ENCODE measurements around the gene GABRP. TPM values are rescaled to one million over a fixed set of nuclear protein-coding genes. Genes with fewer than 3 reads are reported as not detected.
A peak's percentile ranks its signal among the peaks of the same experiment; 100 is the strongest.
"Not testable (repeated sequence)": the region's sequence is repeated elsewhere in the genome, so short reads cannot be mapped to it uniquely, and the experiment has no call there.

GABRP gene
- total RNA-seq, 1 donor from 2014 or later: 0.45 TPM

DNA sequence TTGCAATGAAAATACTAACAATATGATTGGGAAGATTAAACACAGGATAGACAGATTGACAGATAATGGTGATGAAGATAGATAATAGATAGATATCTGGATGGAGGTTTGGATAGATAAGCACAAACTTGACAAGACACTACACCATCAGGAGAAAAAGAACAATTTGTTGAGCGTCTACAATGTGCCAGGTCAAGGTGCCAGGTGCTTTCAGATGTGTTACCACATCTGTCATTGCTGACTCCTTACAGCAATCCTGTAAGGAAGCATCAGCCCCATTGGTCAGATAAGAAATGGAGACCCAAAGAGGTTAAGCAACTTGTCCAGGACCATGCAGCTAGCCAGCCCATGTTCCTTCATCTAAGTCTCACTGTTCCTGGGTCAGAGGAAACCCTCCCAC is 1.6 kb upstream of the GABRP start:
- DNase-seq (ENCODE audit: low spot score) (no peak), ATAC-seq (no peak)
- intact Hi-C loops (cut with DNase I): no loop called here

DNA sequence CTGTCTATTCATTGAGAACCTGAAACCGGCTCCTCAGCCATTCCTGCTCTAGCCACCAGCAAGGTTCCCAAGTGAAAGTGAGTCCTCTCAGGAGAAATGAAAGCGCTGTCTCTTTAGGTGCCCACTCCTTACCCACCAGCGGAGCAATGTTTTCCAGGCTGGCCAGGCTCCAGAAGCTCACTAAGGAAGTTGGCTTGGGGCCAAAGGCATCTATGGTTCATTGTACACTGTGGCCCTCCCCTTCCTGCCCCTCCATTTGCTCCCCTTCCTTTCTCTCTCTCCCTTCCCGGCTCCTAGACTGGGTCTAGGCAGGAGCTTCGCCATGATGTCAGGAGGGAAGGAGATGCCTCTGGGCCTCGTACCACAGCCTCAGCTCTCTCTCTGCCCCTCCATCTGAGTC is 1.1 kb upstream of the GABRP start:
- intact Hi-C loops (cut with DNase I): no loop called here
- DNase-seq (ENCODE audit: low spot score) (no peak), ATAC-seq (no peak)

DNA sequence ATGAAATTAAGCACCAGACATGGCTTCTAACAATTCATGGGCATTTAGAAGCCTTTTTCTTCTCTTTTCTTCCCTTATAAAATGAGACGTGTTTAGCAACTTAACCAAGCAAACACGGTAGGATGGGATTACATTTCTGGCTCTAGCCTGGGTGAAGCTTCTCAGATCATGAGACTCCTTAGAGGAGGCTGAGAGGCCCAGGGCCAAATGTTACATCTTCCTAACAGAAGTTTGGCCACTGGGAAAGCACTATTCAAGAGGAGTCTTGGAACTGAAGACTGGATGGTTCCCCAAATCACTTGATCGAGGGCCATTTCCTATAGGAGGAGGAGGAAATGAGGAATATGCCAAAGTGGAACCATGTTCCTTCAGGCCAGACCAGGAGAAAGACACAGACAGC is 1.9 kb downstream of the GABRP start:
- ATAC-seq (no peak), DNase-seq (ENCODE audit: low spot score) (no peak)
- intact Hi-C loops (cut with DNase I): no loop called here

DNA sequence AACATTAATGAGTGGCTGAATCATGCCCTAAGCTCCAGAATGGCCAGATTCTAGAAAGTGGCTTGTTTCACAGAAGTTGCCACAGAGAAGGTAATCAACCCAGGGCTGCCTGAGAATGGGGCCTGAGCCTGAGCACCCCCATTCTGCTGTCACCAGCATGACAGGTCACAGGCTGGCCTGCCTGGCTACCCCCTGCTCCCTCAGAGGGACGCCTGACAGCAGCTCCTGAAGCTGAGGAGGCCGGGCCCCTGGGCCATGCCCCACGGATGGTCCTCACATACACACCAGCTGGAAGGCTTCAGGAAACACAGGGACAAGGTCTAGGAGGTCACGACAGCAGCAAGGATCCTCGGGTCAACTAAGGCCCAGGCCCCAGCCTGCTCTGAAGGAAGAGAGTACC is 3.7 kb downstream of the GABRP start:
- DNase-seq (ENCODE audit: low spot score) (no peak), ATAC-seq (no peak)
- intact Hi-C loops (cut with DNase I): no loop called here

DNA sequence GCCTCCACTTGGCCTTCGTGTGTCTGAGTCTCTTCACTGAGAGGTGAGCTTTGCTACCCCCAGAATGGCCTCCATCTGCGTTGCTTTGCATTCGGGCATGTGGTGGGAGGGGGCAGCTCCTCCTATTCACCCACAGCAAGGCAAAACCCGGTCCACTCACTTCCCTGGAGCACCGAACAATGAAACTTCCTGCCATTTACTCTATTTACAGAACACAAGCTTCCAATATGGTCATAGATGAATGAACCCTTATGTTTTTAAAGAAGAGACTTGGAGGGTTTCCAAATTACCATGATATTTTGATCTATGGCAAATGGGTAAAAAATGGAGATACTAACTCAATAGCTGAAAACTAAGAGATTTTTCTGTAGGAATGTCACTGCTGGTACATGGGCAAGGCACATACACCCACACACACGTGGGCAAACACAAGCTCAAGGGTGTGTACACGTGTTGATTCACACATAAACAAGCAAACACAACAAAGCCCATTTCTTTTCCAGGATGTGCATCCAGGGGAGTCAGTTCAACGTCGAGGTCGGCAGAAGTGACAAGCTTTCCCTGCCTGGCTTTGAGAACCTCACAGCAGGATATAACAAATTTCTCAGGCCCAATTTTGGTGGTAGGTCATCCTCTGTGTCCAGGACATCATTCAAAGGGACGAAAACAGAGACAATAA is 5.2 kb downstream of the GABRP start:
- intact Hi-C loops (cut with DNase I): no loop called here
- no peak for DNase-seq (ENCODE audit: low spot score)
- no peak for ATAC-seq

DNA sequence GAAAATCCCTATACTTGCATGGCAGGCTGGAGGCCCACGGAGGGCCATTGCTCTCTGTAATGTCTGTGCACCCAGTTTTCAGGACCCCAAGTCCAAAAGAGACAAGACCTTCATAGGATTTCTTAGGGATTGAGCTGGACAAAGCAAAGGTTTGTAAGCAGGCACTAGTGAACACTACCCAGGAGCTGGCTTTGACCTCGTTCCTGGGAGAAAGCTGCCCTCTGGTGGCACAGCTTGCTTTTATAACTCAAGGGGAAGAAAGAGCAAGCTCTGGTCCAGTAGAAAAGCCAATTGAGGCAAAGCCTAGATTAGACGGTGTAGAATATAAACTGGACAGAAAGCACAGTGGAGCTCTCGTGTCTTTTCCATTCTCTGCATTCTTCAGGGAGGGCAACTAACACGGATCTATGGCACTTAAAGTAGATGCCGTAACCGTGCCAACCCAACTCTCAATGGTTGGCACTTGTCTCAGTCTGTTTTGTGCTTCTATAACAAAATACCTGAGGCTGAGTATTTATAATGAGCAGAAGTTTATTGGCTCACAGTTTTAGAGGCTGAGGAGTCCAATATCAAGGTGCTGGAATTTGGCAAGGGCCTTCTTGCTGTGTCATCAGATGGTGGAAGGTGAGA is 7.9 kb downstream of the GABRP start:
- DNase-seq (ENCODE audit: low spot score) (peak; percentile 82), ATAC-seq (peak; percentile 82)
- intact Hi-C loops (cut with DNase I): loop anchor here (5.0 kb wide), 1 partner anchor 44 kb away; no protein-coding TSS in a partner anchor

DNA sequence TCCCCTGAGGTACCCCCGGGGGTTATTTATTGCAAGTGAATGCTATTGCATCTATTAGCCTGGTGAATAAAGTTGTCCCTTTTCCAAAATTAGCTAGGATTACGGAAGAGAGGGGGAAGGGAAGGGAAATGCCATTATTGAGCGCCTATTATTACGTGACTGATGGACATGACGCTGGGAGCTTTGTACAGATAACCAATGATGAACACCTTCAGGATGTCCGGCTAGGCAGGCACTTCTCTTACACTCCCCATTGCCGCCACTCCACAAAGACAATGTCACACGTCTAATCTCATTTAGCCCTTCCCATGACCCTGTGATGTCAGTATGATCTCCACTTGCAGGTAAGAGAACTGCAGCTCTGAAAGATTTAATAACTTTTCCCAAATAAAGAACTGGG is 9.4 kb downstream of the GABRP start:
- intact Hi-C loops (cut with DNase I): loop anchor here (5.0 kb wide), 1 partner anchor 46 kb away; no protein-coding TSS in a partner anchor
- DNase-seq (ENCODE audit: low spot score) (no peak), ATAC-seq (no peak)

DNA sequence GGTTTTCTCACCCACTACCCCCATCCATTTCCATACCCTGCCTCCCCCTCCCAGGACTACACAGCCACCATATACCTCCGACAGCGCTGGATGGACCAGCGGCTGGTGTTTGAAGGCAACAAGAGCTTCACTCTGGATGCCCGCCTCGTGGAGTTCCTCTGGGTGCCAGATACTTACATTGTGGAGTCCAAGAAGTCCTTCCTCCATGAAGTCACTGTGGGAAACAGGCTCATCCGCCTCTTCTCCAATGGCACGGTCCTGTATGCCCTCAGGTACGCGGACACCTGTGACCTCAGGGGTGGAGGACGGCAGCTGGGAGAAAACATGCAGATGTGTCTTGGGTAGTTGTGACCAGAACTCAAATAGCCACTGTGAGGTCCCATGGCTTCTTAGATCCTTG is 11.6 kb downstream of the GABRP start:
- DNase-seq (ENCODE audit: low spot score): no peak
- ATAC-seq: no peak
- intact Hi-C loops (cut with DNase I): no loop called here

DNA sequence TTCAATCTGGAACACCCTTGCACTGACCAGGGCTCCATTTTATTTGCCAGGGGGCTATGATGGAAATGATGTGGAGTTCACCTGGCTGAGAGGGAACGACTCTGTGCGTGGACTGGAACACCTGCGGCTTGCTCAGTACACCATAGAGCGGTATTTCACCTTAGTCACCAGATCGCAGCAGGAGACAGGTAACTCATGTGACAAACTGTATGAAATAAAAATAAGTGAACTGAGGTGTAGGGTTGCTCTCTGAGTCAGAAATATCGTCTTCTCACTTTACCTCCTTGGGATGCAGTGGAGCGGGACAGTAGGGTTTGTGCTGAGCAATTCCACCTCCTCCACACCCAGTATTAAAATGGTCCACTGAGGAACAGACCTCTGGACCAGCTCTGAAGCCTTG is 22.1 kb downstream of the GABRP start:
- intact Hi-C loops (cut with DNase I): no loop called here
- DNase-seq (ENCODE audit: low spot score): no peak
- no peak for ATAC-seq

DNA sequence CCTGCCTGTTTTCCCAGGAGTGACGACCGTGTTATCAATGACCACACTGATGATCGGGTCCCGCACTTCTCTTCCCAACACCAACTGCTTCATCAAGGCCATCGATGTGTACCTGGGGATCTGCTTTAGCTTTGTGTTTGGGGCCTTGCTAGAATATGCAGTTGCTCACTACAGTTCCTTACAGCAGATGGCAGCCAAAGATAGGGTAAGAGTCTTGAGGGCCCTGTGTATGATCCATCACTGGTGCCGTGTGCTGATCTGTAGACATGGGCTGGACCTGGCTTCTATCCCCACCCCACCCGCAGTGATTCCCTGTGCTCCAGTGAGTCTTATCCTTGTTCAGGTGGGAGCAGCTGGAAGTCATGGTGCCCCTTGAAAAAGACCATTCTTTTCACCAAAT is 26.0 kb downstream of the GABRP start:
- intact Hi-C loops (cut with DNase I): no loop called here
- ATAC-seq (no peak), DNase-seq (ENCODE audit: low spot score) (no peak)

DNA sequence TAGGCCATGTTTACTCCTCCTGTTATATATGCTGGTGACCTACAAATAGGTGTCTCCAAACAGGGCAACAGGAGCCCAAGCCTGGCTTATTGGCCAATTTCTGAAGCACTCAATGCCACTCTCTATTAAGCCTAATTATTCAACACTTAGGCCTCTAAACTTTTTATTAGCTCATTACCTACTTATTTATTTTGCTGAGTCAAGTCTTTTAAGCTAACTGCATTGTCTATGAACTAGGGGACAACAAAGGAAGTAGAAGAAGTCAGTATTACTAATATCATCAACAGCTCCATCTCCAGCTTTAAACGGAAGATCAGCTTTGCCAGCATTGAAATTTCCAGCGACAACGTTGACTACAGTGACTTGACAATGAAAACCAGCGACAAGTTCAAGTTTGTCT is 28.2 kb downstream of the GABRP start:
- no peak for DNase-seq (ENCODE audit: low spot score)
- intact Hi-C loops (cut with DNase I): no loop called here
- ATAC-seq: no peak

DNA sequence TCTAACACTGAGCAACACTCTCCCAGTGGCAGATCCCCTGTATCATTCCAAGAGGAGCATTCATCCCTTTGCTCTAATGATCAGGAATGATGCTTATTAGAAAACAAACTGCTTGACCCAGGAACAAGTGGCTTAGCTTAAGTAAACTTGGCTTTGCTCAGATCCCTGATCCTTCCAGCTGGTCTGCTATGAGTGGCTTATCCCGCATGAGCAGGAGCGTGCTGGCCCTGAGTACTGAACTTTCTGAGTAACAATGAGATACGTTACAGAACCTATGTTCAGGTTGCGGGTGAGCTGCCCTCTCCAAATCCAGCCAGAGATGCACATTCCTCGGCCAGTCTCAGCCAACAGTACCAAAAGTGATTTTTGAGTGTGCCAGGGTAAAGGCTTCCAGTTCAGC is 29.7 kb downstream of the GABRP start:
- intact Hi-C loops (cut with DNase I): no loop called here
- ATAC-seq: no peak
- no peak for DNase-seq (ENCODE audit: low spot score)

DNA sequence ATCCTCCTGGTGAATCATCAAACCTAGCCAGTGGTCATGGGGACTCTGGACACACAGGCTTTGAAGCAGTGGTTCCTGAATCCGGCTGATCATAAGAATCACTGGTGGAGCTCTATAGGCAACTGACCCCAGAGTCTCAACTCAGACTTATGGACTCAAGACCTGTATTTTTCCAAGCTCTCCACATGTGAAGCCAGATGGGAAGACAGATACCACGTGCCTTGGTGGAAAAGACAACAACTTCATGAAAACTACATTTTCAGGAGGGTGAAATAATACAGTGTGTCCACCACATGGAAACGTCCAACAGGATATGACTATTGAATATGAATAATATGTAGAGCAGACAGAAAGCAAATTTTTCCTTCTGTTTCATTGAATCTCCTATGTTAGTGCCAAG is 33.7 kb downstream of the GABRP start:
- DNase-seq (ENCODE audit: low spot score): no peak
- no peak for ATAC-seq
- intact Hi-C loops (cut with DNase I): no loop called here

DNA sequence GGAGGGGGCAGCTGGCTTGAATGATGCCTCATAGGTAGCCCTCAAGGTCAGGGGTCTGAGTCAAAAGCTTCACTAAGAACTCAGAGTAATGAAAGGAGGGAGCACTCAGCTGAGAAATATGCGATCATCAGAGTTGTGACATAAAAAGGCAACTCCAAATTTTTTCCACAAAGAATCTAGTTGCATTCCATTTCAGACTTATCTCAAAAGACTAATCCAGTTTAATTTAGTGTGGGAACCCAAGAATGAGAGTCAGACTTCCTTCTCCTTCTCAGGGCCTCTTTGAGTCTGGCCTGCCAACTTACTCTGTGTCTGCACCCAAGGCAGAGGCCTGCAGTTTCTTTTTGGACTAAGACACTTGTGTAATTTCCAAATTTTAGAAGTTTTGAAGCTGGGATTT is 34.7 kb downstream of the GABRP start:
- ATAC-seq: no peak
- no peak for DNase-seq (ENCODE audit: low spot score)
- intact Hi-C loops (cut with DNase I): no loop called here

DNA sequence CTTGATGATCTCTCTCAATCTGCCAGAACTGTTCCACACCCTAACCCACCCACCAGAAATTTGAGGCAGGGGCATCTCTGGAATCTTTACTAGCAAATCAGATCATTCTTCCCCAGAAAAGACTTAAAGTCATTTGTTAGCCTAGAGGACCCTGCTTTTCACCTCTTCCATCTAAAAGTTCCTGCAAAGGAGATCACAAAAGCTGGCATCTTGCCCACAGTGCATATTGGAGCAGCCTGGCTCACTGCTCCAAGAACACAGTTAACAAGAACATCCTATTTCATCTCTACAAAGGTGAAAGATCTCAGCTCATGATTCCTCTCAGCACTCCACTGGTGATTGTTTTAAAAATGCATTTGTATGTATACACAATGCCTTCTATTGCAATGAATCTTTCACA is 36.3 kb downstream of the GABRP start:
- intact Hi-C loops (cut with DNase I): no loop called here
- ATAC-seq (no peak), DNase-seq (ENCODE audit: low spot score) (no peak)

DNA sequence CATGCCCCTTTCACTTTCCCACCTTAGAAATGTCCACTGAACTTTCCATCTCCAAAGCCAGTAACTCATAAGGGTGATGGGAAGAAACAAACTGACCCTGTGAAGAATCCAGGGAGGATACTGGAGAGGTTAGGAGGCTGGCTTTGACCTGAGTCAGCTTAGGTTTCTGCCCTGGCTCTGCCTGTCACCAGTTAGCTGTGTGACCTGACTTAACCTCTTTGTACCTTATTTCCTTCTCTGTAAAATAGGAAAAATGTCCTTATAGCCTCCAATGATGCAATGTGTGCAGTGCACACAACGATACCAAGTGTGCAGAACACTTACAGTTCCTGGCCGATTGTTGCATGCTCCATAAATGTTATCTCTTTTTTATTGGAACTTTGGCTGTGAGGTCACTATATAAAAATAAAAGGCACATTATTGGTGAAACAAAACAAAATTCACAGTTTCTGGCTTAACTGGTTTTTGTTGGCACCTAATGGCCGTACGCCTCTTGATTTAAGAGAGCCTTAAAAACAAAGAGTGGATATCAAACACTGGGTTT is 37.8 kb downstream of the GABRP start:
- ATAC-seq (no peak), DNase-seq (ENCODE audit: low spot score) (no peak)
- intact Hi-C loops (cut with DNase I): no loop called here

DNA sequence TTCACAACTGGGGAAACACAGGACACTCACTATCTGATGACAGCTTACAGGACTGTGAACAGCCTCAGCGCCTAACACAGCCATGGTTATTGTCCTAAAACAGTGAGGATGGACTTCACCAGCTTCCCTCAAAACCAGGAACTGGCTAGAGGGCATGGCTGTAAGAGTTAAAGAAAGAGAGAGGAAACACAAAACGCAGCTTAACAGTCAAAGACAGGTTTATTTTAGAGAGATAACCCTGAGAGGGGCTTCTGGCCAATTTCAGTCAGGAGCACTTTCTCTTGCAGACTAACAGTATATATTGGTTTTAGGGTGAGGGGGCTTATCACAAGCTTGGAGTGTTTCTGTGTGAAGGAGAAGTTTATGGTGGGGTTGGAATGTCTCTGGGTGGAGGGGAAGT is 42.6 kb downstream of the GABRP start:
- no peak for DNase-seq (ENCODE audit: low spot score)
- intact Hi-C loops (cut with DNase I): no loop called here

DNA sequence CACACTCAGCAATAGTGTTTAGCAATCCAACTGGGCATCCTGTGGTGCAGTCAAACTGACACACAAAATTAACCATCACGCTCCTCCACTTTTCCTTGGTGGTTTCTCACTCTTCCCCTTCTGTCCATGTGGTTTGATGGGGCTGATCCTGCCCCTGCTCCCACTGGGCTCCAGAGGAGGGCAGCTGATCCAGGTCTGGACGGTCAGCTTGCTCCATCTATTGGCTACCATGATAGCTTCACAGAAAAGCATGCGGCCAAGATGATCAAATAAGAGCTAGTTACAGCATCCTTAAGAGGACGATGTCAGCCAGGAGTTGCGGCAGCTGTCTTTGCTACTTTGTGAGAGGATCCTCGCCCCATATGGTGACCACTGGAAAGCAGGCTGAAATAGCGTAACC is 48.7 kb downstream of the GABRP start:
- no peak for DNase-seq (ENCODE audit: low spot score)
- intact Hi-C loops (cut with DNase I): no loop called here
- ATAC-seq: no peak

More for the DNA sequence above, 42.6 kb downstream of the GABRP start:
- no peak for ATAC-seq

DNA sequence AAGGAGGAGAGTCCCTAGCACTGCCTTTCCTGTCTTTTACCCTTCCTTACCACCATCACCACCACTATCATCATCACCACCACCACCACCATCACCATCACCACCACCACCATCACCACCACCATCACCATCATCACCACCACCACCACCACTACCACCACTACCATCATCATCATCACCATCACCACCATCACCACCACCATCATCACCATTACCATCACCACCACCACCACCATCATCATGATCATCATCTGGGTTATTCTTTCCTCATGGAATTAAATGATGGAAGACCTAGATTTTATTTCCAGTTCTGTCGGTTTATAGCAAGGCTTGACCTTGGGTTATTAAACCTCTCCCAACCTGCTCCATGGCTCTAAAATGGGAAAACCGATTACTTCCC is 50.5 kb downstream of the GABRP start:
- DNase-seq (ENCODE audit: low spot score); ATAC-seq; intact Hi-C loops (cut with DNase I): not testable (repeated sequence)

DNA sequence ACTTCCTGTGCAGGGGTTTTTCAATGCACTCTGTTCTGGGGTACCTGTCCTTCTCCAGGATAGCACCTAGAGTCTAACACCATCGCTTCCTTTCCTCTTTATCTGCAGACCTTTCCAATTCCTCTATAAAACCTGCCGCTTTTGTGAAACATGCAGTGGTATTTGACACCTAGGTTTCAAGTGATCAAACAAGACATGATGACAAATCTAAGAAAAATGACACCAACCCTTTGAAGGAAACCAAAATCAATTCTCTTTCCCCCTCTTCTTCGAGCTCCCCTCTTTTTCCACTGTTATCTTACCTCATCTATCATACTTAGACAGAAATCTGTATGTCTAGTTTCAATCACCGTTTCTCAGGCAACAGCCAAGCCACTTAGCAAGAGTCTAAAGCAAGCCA is 52.7 kb downstream of the GABRP start:
- DNase-seq (ENCODE audit: low spot score) (no peak), ATAC-seq (no peak)
- intact Hi-C loops (cut with DNase I): no loop called here

DNA sequence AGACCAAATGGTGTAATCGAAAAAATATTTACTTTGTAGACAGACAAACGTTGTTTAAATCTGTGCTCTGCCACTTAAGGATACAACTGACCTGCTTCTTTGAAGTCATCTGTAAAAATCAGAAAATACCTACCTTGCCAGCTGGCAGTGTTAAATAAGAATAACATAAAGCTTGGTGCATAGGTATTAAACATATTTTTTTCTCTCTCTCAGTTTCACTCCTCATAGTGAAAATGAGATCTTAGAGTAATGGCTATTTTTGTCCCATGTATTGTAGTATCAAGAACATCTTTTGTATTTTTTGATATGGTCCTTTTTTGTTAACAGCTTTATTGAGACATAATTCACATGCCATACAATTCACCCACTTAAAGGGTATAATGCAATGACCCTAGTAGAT is 60.3 kb downstream of the GABRP start:
- ATAC-seq (no peak), DNase-seq (ENCODE audit: low spot score) (no peak)
- intact Hi-C loops (cut with DNase I): no loop called here

All from sciatic nerve (tissue), 2 donors.